GM18951 (cell line): Measurements from ENCODE around the gene FRMD4A.

Source experiments
- POLR2A ChIP-seq: IDR thresholded peaks from 4 replicates; pipeline ENCODE4 v1.6.1; 2011; ENCODE audit warnings: mild to moderate bottlenecking; ENCODE audit not compliant: insufficient read length, insufficient read depth; ENCODE audit errors: extremely low read depth
- in situ Hi-C: fragments of 300-500 bp; cut with MboI; formaldehyde crosslinking; loops from one replicate; pipeline ENCODE4 v1.12.0; 2022; ENCODE audit warnings: low sequenced_read_pairs, mixed read lengths, inconsistent platforms; ENCODE audit not compliant: unreplicated experiment

The FRMD4A gene

DNA sequence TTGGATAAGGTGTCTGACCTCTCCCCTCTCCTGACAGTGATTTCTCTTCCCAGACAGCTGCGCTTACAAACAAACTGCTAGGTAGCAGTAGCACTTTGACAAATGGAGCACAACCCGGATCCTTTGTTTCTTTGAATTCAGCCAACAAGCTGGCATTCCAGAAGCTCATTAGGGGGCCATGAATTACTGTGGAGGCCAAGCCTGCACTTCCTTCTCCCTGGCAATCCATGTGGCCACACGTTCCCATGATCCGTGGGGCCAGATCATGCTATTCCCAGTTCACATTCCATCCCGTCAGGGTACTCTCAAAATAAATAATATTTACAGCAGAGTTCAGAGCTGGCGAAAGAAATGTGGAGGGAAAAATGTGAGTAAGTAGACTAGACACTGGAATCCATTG lies 571.6 kb downstream of the FRMD4A start:
- TF ChIP-seq POLR2A = no peak
- in situ Hi-C loops = no loop called here

DNA sequence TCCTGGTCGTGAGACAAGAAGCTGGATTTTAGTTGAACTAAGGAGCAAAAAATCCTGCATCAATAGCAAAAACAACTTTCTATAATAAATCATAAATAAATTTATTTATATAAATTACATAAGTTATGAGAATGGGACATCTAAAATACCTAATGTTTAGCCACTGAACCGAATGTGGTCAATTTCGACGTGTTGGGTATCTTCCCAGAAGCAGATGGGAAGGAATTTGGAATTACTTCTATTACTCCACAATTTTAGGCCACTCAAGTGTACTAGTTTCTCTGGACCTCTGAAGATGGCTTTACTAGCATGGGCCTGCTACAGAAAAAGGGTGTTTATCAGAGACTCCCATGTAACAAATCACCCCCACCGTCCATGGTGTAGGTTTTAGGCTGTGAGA lies 572.0 kb downstream of the FRMD4A start:
- no peak for TF ChIP-seq POLR2A
- in situ Hi-C loops = no loop called here

DNA sequence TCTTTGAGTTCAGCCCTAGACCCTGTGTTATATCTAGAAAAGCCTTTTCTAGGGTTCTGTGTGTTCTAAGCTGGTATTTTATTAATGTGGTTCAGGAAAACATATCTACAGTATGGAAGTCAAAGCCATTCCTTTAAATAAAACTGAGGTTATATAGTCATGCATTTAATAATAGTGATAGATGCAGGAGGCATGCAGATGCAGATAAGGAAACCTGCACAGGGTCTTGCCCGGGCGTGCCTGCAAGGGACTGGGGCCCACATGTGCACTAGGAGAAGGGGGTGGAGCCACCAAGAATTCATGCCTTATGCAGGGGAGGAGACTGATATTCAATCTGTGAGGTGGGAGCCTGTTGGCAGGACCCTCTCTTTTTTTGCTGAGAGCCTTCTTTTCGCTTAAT lies 572.4 kb downstream of the FRMD4A start:
- peak; percentile 48 for TF ChIP-seq POLR2A
- in situ Hi-C loops = no loop called here

DNA sequence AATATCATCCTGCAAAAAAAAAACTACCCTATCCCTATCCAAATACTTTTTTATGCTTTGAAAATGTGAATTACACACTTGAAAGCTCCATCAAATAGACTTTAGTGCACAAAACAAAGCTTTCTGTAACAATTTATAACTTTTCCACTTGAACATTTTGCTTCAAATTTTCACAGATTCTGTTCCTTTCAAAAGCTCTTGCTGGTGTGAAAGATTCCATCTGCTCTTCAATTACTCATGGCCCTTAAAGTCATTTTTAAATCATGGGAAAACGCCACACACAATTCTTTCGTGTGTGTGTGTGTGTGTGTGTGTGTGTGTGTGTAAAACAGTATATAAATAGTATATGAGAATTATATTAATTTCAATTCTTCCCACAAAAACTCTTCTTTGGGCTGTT lies 576.4 kb downstream of the FRMD4A start:
- in situ Hi-C loops = no loop called here
- no peak for TF ChIP-seq POLR2A

DNA sequence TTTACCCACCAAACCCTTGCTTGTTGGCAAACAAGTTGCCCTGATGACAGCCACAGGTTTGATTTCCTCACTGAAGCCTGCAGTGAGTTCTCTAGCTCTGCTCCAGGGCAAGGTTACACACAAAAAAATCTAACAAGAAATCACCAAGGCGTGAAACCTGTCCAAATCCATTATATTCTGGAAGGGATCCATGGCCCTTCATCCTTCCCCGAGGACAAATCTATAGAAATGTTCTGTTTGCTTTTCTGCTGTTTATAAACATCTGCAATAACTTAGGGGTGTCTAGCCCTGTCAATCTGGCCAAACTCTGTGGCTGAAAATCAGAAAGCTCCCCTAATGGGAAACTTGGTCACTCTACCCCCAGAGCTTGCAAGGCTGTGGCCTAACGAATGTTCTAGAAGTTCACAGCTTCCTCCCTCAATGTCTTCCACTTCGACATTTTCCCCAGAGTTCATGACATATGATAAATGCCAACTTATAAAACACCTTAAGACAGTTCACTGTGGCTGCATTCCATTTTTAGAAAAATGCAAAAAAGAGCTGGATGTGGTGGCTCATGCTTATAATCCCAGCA lies 579.4 kb downstream of the FRMD4A start:
- in situ Hi-C loops = no loop called here
- no peak for TF ChIP-seq POLR2A

DNA sequence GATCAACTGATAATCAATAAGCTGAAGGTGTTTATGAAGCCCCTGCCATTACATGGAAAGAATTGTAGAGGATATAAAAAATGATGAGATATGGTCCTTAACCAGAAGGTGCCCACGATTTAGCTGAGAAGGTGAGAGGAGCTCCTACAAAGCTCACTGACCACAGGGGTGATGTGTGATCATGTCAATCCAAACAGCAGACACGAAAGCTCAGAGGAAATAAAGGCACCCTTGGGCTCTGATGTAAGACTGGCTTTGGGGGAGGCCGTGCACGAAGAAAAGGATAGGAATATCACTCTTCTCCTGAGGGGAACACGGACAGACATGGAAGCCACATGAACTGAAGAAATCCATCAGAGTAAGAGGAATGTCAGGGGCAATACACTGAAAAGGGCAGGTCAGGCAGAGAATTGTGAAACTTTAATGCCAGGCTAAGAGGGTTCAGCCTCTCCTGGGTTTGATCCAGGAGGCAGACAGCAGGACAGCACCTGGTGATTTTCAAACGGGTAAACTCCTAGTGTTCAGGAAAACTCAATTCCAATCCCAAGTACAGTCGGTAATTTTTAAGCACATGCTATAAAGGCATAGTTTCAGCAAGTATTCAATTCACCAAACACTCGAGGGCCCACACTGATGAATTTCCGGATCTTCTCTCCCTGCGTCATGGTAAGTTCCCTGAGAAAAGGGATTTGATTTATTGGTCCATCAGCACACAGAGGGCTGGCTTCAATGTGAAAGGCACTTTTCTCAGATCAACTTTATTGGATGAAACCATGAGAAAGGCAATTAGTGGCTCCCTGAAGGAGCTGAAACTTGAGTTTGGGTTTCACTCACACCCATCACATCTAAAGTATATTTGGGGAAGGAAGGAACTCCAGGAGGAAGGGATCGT lies 580.2 kb downstream of the FRMD4A start:
- in situ Hi-C loops = no loop called here
- TF ChIP-seq POLR2A = no peak

DNA sequence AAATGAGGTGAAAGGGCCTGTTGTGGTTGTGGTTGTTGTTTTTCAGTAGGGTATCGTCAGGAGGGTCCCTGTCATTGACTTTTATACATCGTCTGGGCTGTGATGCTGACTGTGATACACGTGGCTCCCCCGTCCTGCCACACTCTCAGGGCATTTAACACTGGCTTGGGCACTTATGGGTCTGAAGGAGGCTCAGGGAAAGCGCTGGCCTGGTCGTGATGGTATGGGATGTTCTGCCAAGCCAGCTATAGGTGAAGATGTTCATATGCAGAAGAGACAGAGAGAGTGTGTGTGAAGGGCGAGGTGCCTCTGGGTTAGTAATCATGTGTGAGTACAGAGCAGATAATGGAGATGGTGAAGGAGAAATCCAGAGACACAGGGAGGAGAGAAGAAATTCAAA lies 585.5 kb downstream of the FRMD4A start:
- in situ Hi-C loops = no loop called here
- no peak for TF ChIP-seq POLR2A

DNA sequence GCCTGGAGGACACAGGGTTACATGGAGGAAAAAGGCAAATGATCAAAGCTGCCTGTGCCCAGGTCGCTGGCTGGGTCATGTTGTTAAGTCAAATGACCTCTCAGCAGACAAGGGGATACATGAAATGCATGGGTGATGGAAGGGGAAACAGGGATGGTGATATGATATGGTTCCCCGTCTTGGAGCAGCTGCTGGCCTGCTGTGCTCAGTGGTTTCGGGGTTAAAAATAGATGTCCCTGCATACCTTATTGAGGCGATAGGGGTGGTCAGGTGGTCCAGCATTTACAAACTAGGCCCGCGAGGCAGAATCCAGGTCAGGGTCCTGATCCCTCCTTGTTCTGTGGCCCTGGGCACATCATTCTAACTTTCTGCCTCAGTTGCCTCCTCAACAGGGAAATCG lies 586.8 kb downstream of the FRMD4A start:
- in situ Hi-C loops = no loop called here
- TF ChIP-seq POLR2A = no peak

DNA sequence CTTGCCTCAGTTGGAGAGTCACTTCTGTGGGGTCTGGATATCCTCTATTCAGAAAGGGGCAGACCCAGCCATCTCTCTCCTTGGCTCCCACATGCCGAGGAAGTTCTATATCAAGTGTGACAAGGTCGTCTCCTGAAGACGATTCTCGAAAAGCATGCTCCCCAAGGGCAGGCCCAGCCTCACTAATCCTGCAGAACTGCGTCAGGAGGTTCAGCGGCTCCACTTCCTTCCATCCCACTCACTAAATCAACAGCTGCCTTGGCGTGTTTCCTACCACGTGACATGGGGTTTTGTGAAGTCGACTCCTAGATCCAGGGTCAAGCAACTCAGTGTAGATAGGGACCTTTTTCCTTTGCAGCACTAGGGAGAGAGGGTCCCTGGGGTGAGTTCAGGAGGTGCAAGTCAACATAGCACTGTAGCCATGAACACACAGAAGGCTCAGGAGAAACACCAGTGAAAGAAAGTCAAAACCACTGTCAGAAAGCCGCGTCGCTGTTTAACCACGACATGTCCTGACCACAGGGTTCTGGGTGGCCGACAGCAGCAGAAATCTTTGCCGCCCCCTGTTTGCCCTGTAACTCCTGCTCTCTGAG lies 587.5 kb downstream of the FRMD4A start:
- TF ChIP-seq POLR2A = no peak
- in situ Hi-C loops = no loop called here

DNA sequence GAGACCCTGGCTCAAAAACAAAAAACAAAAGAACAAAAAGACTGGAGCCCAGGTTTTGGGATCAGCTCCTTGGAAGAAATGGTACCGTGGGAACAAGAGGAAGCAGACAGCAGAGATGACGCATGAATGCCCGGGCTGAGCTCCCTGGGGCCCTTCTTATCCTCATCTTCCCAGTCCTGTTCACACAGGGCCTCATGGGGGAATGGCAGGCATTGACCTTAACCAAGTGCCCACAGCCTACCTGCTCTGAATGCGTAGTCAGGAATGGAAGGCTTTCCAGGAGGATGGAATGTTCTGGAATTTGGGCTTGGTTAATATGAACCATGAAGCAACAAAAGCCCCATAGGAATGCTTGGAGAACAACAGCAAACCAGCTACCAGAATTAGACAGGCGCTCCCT lies 589.3 kb downstream of the FRMD4A start:
- in situ Hi-C loops = no loop called here

DNA sequence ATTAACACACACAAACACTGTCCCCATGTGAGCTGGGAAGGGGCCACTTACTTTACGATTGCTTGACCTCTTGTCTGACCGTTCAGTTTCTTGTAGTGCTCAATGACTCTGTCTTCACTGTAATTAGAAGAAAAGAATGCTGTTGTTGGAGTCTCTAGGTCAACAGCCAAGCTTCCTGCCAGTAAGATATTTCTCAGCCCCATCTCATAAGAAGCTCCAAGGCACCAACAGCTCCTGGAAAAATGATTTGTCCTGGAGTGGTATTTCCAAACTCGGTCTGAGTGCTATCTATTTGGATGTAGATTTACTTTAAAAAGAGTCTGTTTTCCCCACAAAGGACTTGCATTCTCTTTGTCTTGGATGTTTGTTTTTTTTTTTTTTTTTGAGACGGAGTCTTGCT lies 590.3 kb downstream of the FRMD4A start:
- TF ChIP-seq POLR2A = no peak
- in situ Hi-C loops = no loop called here

More for the DNA sequence above, 589.3 kb downstream of the FRMD4A start:
- no peak for TF ChIP-seq POLR2A

DNA sequence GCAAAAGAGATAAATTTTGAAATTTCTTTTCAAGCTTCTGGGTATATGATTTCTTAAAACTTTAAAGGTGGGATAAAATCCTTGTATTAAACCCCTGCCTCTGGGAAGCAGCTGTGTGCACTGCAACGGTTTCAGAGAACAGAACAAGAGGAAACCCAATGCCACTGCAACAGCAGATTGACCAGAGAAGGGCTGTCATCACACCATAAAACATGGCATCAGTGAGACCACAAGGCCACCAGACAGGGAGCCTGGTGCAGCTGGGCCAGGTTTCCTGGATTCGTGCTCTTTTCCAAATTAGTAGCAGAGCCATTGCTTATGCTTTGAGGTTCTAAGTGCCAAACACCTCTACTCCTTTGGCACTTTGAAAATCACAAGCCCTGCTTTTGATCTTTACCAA lies 591.5 kb downstream of the FRMD4A start:
- no peak for TF ChIP-seq POLR2A
- in situ Hi-C loops = no loop called here

DNA sequence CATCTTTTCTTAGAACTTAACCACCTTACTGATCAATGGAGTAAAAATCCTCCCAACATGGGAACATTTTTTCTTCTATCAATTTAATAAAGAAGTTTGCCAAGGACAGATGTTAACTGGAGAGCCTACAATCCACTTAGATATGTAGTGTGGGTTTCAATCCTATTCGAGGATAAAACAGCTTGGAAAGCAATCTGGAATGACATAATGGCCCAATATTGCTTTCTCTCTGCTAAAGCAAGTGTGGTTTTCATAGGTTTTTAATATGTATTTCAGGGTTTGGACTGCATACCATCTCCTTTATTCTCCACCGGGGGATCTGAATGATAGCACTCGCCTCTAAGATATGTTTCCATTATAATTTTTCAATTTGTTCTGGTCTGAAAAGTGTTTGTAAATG lies 594.2 kb downstream of the FRMD4A start:
- in situ Hi-C loops = no loop called here
- TF ChIP-seq POLR2A = no peak

DNA sequence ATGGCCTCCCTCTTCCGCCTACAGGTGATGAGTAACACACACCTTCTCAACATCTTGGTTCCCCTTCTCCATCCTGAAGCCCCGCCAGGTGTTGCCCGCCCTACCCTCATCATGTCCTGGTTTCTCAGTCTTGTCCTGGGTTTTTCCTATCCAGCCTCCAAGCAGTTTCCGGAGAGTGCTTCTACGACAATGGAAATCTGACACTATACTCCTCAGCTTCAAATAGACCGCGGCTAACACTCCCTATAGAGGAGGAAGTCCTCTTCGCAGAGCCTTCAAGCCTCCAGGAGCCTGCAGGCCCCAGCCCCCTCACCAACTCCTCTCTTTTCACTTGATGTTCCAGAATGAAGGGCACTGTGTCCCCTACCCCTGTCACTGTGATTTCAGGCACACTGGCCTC lies 596.6 kb downstream of the FRMD4A start:
- no peak for TF ChIP-seq POLR2A
- in situ Hi-C loops = no loop called here
